Globus pallidus (tissue), 1 donor: ENCODE measurements around the gene TESK1.
A peak's percentile ranks its signal among the peaks of the same experiment; 100 is the strongest.

Experiments
- DNase-seq: peaks from one replicate; pipeline ENCODE4 v3.0.0-alpha.2; 2015; ENCODE audit warnings: low spot score

TESK1 gene

GRCh38 chr9:35604578-35605350 is at the start of gene TESK1:
TESK1 (plus strand) TSS chr9:35605262; CDS start chr9:35605620, 358 bp downstream.
- peak; percentile 58 for DNase-seq

GRCh38 chr9:35555881-35556280 is 49.2 kb upstream of the TESK1 start:
- no peak for DNase-seq

GRCh38 chr9:35556776-35557175 is 48.3 kb upstream of the TESK1 start:
- DNase-seq = no peak

- DNase-seq = no peak
Observed at GRCh38 chr9:35557320-35557719, 47.7 kb upstream of the TESK1 start.

- DNase-seq = no peak
Observed at GRCh38 chr9:35558185-35558584, 46.9 kb upstream of the TESK1 start.

- DNase-seq = no peak
Observed at GRCh38 chr9:35559792-35560530, 45.1 kb upstream of the TESK1 start.

GRCh38 chr9:35560625-35561337 is 44.3 kb upstream of the TESK1 start:
- DNase-seq = no peak

GRCh38 chr9:35561468-35562261 is 43.4 kb upstream of the TESK1 start:
- DNase-seq = no peak

GRCh38 chr9:35562895-35563780 is 41.9 kb upstream of the TESK1 start:
- no peak for DNase-seq

GRCh38 chr9:35563791-35564197 is 41.3 kb upstream of the TESK1 start:
- no peak for DNase-seq

- DNase-seq = no peak
Observed at GRCh38 chr9:35564658-35565061, 40.4 kb upstream of the TESK1 start.

- no peak for DNase-seq
Observed at GRCh38 chr9:35566417-35566816, 38.6 kb upstream of the TESK1 start.

- no peak for DNase-seq
Observed at GRCh38 chr9:35568196-35568595, 36.9 kb upstream of the TESK1 start.

GRCh38 chr9:35569206-35569605 is 35.9 kb upstream of the TESK1 start:
- no peak for DNase-seq

- no peak for DNase-seq
Observed at GRCh38 chr9:35570709-35571504, 34.2 kb upstream of the TESK1 start.

- DNase-seq = no peak
Observed at GRCh38 chr9:35574578-35575122, 30.4 kb upstream of the TESK1 start.

GRCh38 chr9:35575478-35575877 is 29.6 kb upstream of the TESK1 start:
- no peak for DNase-seq

- DNase-seq = no peak
Observed at GRCh38 chr9:35577486-35577885, 27.6 kb upstream of the TESK1 start.

GRCh38 chr9:35579130-35579529 is 25.9 kb upstream of the TESK1 start:
- no peak for DNase-seq
